NCI-H1417 treated with DMSO at 0.1 percent for 48 hours (cell line): Measurements from ENCODE around the gene KIF20B.
"Not testable (repeated sequence)": the region's sequence is repeated elsewhere in the genome, so short reads cannot be mapped to it uniquely, and the experiment has no call there.

ENCODE experiments used
- DNase-seq: peaks from one replicate; lab custom pipeline; 2025; lab: John Stamatoyannopoulos, UW

KIF20B gene

GRCh38 chr10:89785095-89785494 lies 83.7 kb downstream of the KIF20B start:
- DNase-seq = no peak

GRCh38 chr10:89789188-89789877 lies 87.9 kb downstream of the KIF20B start:
- DNase-seq = no peak

DNA sequence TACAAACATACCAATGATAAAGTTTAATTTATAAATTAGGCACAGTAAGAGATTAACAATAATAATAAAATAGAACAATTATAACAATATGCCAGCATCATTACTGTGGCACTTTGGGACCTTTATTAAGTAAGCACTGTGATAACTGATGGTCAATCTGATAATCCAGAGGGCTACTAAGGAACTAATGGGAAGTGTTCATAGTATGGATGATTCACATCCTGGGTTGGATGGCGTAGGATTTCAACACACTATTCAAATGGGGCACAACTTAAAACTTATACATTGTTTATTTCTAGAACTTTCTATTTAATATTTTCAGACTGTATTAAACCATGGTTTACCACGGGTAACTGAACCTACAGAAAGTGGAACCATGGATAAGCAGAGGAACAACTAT lies 90.8 kb downstream of the KIF20B start:
- DNase-seq = no peak

- no peak for DNase-seq
Measured at GRCh38 chr10:89793649-89794254, 92.4 kb downstream of the KIF20B start.

GRCh38 chr10:89795840-89796239 lies 94.5 kb downstream of the KIF20B start:
- DNase-seq = no peak

DNA sequence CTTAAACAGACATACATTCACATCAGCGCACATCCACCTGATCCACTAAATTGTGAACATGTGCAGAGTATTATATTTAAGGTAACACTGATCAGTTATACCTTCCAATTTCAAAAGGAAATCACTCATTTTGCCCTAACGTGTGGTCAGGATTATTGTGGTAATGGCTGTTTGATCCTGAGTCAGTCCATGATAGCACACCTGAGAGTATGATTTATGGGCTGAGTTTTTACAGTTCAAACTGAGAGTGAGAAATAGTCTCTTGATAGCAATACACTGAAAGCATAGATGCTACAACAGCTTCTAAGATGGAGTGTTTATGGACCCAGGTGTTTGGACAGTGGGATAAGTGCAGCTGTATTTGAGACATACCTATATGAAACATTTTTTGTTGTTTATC lies 96.7 kb downstream of the KIF20B start:
- DNase-seq = no peak

- DNase-seq = no peak
Measured at GRCh38 chr10:89799573-89799972, 98.2 kb downstream of the KIF20B start.

GRCh38 chr10:89805599-89806013 lies 104.2 kb downstream of the KIF20B start:
- DNase-seq = no peak

- DNase-seq = no peak
Measured at GRCh38 chr10:89808842-89809241, 107.5 kb downstream of the KIF20B start.

DNA sequence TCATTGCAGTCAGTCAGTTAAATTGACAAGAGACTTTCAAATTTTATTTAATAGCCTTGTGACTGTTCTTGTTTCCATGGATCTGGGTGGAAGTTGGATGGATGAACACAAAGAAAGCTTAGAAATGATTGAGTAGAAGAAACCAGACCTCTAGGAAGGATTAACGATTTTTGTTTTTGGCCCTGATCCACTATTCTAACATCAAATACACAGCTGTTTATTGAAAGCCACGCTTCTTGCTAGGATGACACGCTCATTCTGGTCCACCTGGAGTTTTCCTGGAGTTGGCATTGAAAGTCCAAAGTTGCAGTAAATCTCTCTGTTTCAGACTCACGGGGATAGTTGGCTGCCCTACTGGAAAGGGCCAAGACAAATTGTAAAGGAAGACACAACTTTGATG lies 108.4 kb downstream of the KIF20B start:
- no peak for DNase-seq

DNA sequence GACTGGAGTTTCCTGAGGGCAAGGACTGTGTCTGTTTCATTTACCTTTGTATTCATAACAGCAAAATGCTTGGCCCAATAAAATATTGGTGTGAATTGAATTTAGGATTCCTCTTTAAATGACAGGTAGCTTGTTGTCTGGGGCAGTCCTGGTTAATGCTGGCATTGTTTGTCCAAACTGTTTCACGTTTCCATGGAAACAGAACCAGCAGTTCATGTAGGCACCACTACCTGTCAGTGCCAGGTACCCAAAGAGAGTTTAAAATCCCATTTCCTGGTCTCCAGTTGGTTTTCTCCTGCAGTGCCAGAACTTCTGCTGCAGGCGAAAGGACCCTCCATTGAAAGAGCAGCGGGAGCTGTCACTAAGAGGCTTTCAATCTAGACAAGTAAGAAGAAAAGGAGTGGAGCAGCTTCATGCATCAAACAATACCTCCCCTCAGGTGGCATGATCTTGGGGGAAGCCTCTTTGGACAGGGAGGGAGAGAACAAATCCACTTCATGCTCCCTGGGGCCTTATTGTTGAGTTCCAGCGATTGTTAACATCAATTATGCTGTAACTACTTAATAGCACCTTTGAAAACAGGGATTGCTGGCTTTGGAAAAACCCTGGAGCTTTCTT lies 109.6 kb downstream of the KIF20B start:
- peak; percentile 8 for DNase-seq

- DNase-seq = no peak
Measured at GRCh38 chr10:89813546-89813945, 112.2 kb downstream of the KIF20B start.

DNA sequence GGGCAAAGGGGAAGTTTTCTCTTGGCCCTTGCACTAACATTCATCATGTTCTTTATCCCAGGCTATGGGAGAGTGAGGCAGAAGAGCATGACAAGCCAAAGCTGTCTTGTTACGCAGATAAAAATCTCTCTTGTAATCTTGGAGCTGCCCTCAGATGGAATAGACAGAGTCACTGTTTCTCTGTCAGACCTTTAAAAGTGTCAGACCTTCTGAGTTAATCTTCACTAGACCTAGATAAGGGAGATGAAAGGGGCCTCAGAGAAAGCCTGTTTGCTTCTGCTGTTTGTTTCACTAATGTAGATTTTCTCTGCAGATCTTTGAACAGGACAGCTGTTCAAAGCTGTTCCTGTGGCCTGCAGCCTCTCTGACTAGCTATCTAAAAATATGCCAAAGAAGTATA lies 112.9 kb downstream of the KIF20B start:
- DNase-seq = no peak

DNA sequence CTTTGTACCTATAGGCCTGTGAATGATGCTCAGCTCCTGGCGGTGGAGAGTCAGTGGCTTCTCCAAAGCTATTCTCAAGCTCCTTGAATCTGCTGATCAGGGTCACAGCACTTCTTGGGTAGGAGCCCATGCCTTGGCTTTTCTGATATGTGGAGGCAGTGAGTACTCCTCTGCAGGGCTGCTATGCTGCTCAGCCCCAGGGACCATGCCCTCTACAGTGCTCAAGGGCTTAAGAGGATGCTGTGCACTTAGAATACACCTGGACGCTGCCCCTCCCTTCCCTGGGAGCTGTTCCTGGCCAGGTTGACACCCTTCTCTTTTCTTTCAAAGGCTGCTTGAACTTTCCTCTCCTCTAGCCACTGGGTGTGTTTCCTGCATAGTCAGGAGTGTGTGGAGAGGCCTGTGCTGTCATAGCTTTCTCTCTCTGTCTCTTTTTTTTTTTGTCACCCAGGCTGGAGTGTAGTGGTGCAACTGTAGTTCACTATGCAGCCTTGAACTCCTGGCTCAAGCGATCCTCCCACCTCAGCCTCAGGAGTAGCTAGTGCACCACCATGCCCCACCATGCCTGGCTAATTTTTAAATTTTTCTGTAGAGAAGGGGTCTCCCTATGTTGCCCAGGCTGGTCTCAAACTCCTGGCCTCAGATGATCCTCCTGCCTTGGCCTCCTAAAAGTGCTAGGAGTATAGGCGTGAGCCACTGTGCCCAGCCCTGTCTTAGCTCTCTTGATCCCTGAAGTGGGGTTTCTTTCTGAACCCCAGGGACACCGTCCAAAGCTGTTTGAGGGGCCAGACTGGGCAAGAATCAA lies 113.9 kb downstream of the KIF20B start:
- DNase-seq = no peak

- not testable (repeated sequence) for DNase-seq
Measured at GRCh38 chr10:89819008-89819407, 117.6 kb downstream of the KIF20B start.
